LNCAP (cell line): ENCODE measurements around the gene CBARP.

Experiments
- CTCF ChIP-seq: fragments of 450-650 bp; IDR thresholded peaks from 2 replicates; pipeline ENCODE4 v1.5.1; 2017; ENCODE audit warnings: mild to moderate bottlenecking

The CBARP gene

GRCh38 chr19:1234955-1235380 lies 2.8 kb downstream of the CBARP start:
- no peak for TF ChIP-seq CTCF

- TF ChIP-seq CTCF = no peak
Observed at GRCh38 chr19:1234051-1234954, 3.5 kb downstream of the CBARP start.

- no peak for TF ChIP-seq CTCF
Observed at GRCh38 chr19:1233115-1233667, 4.6 kb downstream of the CBARP start.

GRCh38 chr19:1232652-1233072 lies 5.1 kb downstream of the CBARP start:
- no peak for TF ChIP-seq CTCF

- TF ChIP-seq CTCF = no peak
Observed at GRCh38 chr19:1231729-1232637, 5.8 kb downstream of the CBARP start.

- TF ChIP-seq CTCF = no peak
Observed at GRCh38 chr19:1230783-1231489, 6.9 kb downstream of the CBARP start.
